AG09309 (cell line): ENCODE data around the gene SLC26A3.

ENCODE experiments used
- DNase-seq: peaks from one replicate; pipeline ENCODE4 v3.0.0-alpha.2; 2010; ENCODE audit warnings: low read depth
- H3K4me3 ChIP-seq: 2 replicates; pipeline ENCODE4 v1.5.1; 2011; ENCODE audit warnings: mild to moderate bottlenecking, low read depth, low read length, moderate library complexity; ENCODE audit not compliant: control insufficient read depth
- TF ChIP-seq, protein P1 (sequence below): IDR thresholded peaks from 2 replicates; pipeline ENCODE4 v1.5.1; 2011; ENCODE audit warnings: mild to moderate bottlenecking, low read depth, low read length, inconsistent platforms; ENCODE audit not compliant: insufficient read depth, control insufficient read depth; ENCODE audit errors: missing control alignments

SLC26A3 gene

DNA sequence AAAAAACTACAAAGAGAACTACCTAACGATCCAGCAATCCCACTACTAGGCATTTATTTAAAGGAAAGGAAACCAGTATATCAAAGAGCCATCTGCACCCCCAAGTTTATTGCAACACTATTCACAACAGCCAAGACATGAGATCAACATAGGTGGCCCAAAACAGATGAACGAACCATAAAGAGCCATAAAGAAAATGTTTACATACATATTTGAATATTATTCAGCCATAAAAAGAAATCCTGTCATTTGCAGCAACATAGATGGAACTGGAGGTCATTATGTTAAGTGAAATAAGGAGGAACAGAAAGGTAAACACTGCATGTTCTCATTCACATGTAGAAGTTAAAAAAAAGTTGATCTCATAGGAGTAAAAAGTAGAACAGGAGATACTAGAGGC lies 15.6 kb upstream of the SLC26A3 start:
- DNase-seq: no peak
- TF ChIP-seq, protein P1, sequence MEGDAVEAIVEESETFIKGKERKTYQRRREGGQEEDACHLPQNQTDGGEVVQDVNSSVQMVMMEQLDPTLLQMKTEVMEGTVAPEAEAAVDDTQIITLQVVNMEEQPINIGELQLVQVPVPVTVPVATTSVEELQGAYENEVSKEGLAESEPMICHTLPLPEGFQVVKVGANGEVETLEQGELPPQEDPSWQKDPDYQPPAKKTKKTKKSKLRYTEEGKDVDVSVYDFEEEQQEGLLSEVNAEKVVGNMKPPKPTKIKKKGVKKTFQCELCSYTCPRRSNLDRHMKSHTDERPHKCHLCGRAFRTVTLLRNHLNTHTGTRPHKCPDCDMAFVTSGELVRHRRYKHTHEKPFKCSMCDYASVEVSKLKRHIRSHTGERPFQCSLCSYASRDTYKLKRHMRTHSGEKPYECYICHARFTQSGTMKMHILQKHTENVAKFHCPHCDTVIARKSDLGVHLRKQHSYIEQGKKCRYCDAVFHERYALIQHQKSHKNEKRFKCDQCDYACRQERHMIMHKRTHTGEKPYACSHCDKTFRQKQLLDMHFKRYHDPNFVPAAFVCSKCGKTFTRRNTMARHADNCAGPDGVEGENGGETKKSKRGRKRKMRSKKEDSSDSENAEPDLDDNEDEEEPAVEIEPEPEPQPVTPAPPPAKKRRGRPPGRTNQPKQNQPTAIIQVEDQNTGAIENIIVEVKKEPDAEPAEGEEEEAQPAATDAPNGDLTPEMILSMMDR: no peak
- no peak overlapping the region for H3K4me3 ChIP-seq

DNA sequence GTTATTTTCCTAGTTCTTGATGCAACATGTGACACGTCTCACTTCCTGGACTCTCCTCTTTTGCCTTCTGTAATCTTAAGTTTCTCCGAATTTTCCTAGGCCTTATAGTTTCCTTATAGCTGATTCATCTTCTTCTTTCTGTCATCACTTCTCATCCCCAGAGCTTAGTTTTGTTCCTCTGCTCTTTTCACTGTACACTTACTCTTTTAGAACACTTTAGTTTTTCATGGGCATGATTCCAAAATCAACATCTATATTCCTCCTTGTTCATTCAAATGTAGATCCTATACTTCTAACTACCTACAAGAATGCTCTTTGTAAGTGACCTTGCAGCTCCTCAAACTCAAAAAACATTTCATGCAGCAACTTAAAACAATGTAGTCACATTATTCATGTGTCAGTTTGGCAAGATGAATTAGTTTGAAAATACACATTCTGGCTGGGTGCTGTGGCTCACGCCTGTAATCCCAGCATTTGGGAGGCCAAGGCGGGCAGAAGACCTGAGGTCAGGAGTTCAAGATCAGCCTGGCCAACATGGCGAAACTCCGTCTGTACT lies 13.1 kb upstream of the SLC26A3 start:
- no peak overlapping the region for H3K4me3 ChIP-seq
- TF ChIP-seq, protein P1: no peak
- peak; percentile 2 for DNase-seq

DNA sequence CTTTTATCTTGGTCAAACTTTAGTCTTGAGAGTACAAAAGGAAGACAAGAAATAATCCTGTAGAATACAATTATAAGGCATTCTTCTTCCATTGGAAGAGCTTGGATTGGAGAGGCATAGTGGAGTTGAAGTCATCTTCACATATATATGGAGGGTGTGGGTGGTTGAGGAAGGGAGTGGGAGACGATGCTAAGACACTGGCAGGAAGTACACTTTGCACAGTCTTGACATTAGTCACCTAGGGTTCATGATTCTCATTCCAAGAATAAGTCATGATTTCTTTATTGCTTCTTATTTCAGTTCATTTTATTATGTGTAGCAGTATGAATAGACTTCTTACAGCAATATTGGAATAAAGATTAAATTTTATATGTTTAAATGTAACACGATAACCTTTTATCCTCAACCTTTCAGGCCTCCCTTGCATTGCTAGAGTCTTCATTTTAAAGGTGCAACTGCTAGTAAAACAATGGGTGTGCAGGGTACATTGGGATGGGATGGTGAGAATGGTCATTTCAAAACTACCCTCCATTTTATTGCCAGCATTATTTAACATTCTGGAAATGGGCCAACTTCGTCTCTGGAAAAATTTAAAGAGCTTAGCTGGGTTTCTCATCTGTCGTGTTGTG lies 12.3 kb upstream of the SLC26A3 start:
- H3K4me3 ChIP-seq: no peak overlapping the region
- TF ChIP-seq, protein P1: no peak
- no peak for DNase-seq

DNA sequence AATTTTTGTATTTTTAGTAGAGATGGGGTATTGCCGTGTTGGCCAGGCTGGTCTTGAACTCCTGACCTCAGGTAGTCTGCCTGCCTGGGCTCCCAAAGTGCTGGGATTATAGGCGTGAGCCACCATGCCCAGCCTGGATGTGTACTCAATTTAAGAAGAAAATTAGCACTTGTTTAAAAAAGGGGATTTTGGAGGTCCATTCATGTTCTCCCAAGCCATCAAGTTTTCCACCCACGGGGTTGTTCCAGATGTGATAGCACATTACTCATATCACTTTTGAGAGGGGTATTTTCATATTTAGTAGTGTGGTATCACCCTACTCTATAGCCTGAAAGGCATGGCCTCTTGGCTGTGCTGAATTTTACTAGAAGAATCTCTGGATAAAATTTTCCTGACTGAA lies 10.5 kb upstream of the SLC26A3 start:
- no peak overlapping the region for H3K4me3 ChIP-seq
- TF ChIP-seq, protein P1: no peak
- DNase-seq: no peak

DNA sequence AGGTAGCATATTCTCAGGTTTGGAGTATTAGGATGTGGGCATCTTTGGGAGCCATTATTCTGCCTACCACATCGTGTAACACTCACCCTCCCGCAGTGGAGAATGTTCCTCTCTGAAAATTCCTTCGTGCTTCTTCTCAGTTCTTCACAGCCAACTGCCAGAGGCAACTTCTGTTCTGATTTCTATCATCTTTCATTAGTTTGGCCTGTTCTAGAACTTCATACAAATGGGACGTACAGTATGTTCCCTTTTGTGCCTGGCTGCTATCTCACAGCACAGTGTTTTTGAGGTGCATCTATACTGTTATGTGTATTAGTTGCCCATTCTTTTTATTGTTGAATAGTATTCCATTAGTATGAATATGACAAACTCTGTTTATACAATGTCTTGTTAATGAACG lies 8.9 kb upstream of the SLC26A3 start:
- TF ChIP-seq, protein P1: no peak
- no peak overlapping the region for H3K4me3 ChIP-seq
- DNase-seq: no peak

DNA sequence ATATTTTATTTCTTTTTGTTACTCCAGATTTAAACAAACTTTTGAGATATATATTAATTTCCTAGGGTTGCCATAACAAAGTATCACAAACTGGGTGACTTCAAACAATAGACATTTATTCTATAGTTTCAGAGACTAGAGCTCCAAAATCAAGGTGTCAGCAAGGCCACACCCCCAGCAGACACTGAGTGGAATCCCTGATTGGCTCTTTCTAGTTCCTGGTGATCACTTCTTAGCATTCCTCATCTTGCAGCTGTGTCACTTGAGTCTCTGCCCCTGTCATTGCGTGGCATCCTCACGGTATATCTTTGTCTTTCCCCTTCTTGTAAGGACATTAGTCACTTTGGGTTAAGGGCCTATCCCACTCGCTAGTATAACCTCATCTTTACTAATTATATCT lies 7.6 kb upstream of the SLC26A3 start:
- DNase-seq: no peak
- H3K4me3 ChIP-seq: no peak overlapping the region

More for the DNA sequence above, 7.6 kb upstream of the SLC26A3 start:
- TF ChIP-seq, protein P1: no peak
